SK-N-MC (cell line): Measurements from ENCODE around the gene NUDT9.
"Not testable (repeated sequence)": the region's sequence is repeated elsewhere in the genome, so short reads cannot be mapped to it uniquely, and the experiment has no call there.

Experiments
- EZH2 ChIP-seq: fragments of 200-600 bp; sonication (generic); IDR thresholded peaks from one replicate; pipeline ENCODE4 v1.6.1; 2017; ENCODE audit warnings: antibody characterized with exemption
- FOXP2 ChIP-seq: optimal IDR thresholded peaks from 2 replicates; pipeline ENCODE3; 2011; ENCODE audit warnings: mild to moderate bottlenecking, moderate library complexity; ENCODE audit not compliant: insufficient read depth; ENCODE audit errors: extremely low read length, control extremely low read depth
- POLR2AphosphoS5 ChIP-seq: IDR thresholded peaks from 2 replicates; pipeline ENCODE4 v1.6.1; 2012; ENCODE audit warnings: mild to moderate bottlenecking, low read depth, low read length, borderline replicate concordance

DNA sequence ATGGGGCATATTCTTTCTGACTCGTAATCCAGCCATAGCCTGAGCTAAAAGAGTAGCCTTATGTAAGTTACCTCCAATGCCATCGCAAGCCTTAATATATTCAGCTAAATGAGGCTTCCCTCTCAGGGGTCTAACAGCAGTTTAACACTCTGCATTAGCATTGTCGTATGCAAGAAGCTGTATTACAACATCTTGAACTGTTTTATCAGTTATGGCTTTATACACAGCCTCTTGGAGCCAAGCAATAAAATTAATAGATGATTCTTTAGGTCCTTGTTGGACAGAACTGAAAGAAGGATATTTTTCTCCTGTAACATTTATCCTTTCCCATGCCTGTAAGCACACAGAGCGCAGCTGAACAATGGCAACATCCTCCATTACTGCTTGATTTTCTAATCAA lies 15.5 kb upstream of the NUDT9 start:
- TF ChIP-seq EZH2, POLR2AphosphoS5, FOXP2: not testable (repeated sequence)
